Islet precursor cell (in vitro differentiated cells): ENCODE measurements around the gene LPP.

Source experiments
- DNase-seq: peaks from one replicate; pipeline ENCODE4 v3.0.0-alpha.2; 2018

Gene LPP

GRCh38 chr3:188198001-188198400, 44.0 kb downstream of the LPP start:
- DNase-seq = no peak

- DNase-seq = peak; percentile 86
These were observed 44.9 kb downstream of the LPP start for GRCh38 chr3:188198760-188199327.

GRCh38 chr3:188199386-188199785, 45.4 kb downstream of the LPP start:
- no peak for DNase-seq

GRCh38 chr3:188200481-188200880, 46.5 kb downstream of the LPP start:
- no peak for DNase-seq

GRCh38 chr3:188202358-188203138, 48.6 kb downstream of the LPP start:
- DNase-seq = peak; percentile 84

- no peak for DNase-seq
These were observed 50.6 kb downstream of the LPP start for GRCh38 chr3:188204526-188204925.

GRCh38 chr3:188205992-188206416, 52.0 kb downstream of the LPP start:
- DNase-seq = no peak

GRCh38 chr3:188206787-188207186, 52.8 kb downstream of the LPP start:
- DNase-seq = no peak

- DNase-seq = peak; percentile 98
These were observed 54.1 kb downstream of the LPP start for GRCh38 chr3:188207941-188208515.

GRCh38 chr3:188208516-188208981, 54.6 kb downstream of the LPP start:
- no peak for DNase-seq

- no peak for DNase-seq
These were observed 55.1 kb downstream of the LPP start for GRCh38 chr3:188209034-188209433.

- no peak for DNase-seq
These were observed 55.8 kb downstream of the LPP start for GRCh38 chr3:188209740-188210139.

GRCh38 chr3:188211476-188211875, 57.5 kb downstream of the LPP start:
- DNase-seq = no peak

GRCh38 chr3:188212308-188212969, 58.5 kb downstream of the LPP start:
- peak; percentile 84 for DNase-seq

GRCh38 chr3:188214442-188214841, 60.5 kb downstream of the LPP start:
- DNase-seq = no peak

GRCh38 chr3:188215129-188215528, 61.2 kb downstream of the LPP start:
- no peak for DNase-seq

- DNase-seq = no peak
These were observed 63.1 kb downstream of the LPP start for GRCh38 chr3:188217011-188217463.

- DNase-seq = no peak
These were observed 63.8 kb downstream of the LPP start for GRCh38 chr3:188217726-188218125.

GRCh38 chr3:188218603-188219002, 64.6 kb downstream of the LPP start:
- no peak for DNase-seq

- DNase-seq = no peak
These were observed 65.2 kb downstream of the LPP start for GRCh38 chr3:188219147-188219546.

- DNase-seq = no peak
These were observed 66.3 kb downstream of the LPP start for GRCh38 chr3:188220097-188220788.

- DNase-seq = peak; percentile 72
These were observed 67.2 kb downstream of the LPP start for GRCh38 chr3:188220988-188221818.
